GM12874 (cell line): Measurements from ENCODE around the gene CUL2.

Experiments
- CTCF ChIP-seq: IDR thresholded peaks from 2 replicates; pipeline ENCODE4 v1.5.1; 2011; ENCODE audit warnings: low read depth, mild to moderate bottlenecking, control low read depth, low read length, moderate library complexity; ENCODE audit not compliant: insufficient read depth

Gene CUL2

DNA sequence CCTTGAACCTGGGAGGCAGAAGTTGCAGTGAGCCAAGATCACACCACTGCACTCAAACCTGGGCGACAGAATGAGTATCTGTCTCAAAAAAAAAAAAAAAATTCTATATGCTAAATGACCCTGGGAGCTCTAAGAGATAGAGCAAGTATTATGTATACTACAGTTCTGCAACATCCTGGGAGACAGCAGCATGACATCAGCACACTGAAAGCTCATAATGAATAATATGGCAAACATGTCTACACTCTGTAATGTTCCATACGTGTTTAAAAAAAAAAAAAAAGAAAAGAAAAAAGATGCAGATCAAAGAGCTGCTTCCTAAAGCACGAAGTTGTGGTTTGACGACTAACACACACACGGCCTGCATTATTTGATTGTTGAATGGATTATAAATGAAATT is 72.5 kb downstream of the CUL2 start:
- TF ChIP-seq CTCF, result no peak

GRCh38 chr10:35015843-35016408 is 74.2 kb downstream of the CUL2 start:
- no peak for TF ChIP-seq CTCF

DNA sequence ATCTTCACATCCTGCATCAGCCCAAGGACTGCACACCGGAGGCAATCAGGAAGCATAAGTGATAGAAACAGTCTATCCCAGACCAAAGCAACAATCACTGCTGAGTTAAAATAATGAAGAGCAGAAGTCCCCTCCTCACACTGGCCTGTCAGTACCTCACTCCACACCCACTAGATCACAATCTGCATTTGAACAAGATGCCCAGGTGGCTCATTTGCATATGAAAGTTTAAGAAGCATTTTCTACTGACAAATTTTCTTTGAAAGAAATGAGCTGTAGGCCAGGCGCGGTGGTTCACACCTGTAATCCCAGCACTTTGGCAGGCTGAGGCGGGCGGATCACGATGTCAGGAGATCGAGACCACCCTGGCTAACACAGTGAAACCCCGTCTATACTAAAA is 77.4 kb downstream of the CUL2 start:
- no peak for TF ChIP-seq CTCF

GRCh38 chr10:35011771-35012191 is 78.4 kb downstream of the CUL2 start:
- no peak for TF ChIP-seq CTCF

DNA sequence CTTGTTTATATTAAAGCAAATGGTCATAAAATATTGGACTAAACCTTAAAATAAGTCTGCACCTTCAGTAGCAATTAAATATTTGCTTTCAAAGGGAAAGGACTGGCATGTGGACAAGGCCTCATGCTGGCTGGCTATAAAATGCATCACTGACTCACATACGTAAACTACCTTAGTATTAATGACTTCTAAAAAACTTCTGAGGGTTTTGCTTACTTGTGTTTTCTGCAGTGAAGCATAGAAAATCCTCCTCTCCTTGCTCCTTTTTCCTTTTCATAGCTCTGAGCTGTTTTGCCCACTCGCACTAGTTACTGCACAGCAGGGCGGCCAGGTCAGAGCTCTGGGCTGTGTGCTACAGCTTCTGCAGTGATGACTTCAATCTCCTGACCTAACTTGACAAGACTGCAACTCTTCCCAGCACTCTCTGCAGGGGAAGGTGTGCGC is 82.3 kb downstream of the CUL2 start:
- no peak for TF ChIP-seq CTCF

DNA sequence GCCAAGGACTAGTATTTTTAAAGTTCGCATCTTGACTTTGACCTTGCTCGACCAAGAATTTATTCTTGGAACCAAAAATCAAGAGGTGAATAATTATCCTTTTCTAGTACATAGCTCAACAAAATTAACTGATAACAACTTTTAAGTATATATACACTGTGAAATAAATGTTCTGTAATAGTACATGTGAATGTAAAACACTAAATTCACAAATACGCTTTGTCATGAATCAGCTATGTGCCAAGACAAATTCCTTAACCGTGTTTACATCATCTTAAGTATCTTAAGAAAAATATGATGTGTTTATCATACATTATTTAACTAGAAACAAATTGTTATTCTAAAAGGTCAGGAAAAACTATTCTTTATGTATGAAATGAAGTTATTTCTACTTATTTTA is 83.3 kb downstream of the CUL2 start:
- no peak for TF ChIP-seq CTCF

GRCh38 chr10:35005868-35006267 is 84.3 kb downstream of the CUL2 start:
- no peak for TF ChIP-seq CTCF
